NOMO-1 treated with DMSO at 0.1 percent for 48 hours (cell line): ENCODE measurements around the gene KLHL42.
"Not testable (repeated sequence)": the region's sequence is repeated elsewhere in the genome, so short reads cannot be mapped to it uniquely, and the experiment has no call there.

Experiments
- DNase-seq: peaks from one replicate; lab custom pipeline; 2025; ENCODE audit not compliant: unreplicated experiment; lab: John Stamatoyannopoulos, UW

KLHL42 gene, protein sequence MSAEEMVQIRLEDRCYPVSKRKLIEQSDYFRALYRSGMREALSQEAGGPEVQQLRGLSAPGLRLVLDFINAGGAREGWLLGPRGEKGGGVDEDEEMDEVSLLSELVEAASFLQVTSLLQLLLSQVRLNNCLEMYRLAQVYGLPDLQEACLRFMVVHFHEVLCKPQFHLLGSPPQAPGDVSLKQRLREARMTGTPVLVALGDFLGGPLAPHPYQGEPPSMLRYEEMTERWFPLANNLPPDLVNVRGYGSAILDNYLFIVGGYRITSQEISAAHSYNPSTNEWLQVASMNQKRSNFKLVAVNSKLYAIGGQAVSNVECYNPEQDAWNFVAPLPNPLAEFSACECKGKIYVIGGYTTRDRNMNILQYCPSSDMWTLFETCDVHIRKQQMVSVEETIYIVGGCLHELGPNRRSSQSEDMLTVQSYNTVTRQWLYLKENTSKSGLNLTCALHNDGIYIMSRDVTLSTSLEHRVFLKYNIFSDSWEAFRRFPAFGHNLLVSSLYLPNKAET

DNA sequence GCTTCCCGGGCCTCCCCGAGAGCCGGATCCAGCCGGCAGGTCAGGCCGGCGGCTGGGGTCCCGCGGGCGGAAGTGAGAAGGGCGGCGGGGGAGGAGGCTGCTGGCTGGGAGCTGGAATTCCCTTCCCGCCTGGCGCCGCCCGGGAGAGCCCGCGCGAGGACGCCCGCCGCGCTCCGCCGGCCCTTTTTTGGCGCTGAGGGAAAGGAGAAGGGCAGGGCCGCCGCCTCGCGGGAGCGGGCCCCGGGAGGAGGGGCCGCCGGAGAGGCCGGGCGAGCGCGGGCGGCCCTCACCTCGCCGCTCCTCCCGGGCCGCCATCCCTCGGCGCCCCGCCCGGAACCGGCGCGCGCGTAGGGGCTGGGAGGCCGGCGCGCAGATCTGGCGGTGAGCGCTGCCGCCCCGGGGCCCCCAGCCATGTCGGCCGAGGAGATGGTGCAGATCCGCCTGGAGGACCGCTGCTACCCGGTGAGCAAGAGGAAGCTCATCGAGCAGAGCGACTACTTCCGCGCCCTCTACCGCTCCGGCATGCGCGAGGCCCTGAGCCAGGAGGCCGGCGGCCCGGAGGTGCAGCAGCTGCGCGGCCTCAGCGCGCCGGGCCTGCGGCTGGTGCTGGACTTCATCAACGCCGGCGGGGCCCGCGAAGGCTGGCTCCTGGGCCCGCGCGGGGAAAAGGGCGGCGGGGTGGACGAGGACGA, at the start of gene KLHL42, which contains the start of gene MANSC4:
Gene KLHL42 (plus strand): TSS at position 314 of the 692 bp plus-strand sequence. CDS start 98 bp downstream, at position 412.
Gene MANSC4 (minus strand): TSS at position 317 of the 692 bp plus-strand sequence. CDS start 8,960 bp downstream, outside the sequence.
- DNase-seq: peak; percentile 68

DNA sequence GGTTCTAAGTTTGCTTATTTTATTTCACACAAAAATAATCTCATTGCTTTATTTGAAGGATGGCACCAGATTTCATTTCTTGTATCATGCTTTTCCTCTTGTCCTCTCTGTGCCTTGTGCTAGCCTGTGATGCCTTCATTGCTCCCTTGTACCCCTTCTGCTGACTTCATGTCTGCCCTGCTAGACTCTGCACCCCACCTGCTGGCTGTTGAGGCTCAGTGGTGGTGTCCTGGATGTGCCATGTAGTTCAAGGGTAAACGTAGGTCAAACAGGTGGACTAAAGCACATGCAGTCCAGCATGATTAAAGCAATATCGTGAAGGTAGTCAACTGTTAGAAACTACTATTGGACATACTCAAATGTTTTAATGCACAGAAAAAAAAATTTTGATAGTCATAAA, 47.8 kb upstream of the KLHL42 start:
- no peak for DNase-seq

DNA sequence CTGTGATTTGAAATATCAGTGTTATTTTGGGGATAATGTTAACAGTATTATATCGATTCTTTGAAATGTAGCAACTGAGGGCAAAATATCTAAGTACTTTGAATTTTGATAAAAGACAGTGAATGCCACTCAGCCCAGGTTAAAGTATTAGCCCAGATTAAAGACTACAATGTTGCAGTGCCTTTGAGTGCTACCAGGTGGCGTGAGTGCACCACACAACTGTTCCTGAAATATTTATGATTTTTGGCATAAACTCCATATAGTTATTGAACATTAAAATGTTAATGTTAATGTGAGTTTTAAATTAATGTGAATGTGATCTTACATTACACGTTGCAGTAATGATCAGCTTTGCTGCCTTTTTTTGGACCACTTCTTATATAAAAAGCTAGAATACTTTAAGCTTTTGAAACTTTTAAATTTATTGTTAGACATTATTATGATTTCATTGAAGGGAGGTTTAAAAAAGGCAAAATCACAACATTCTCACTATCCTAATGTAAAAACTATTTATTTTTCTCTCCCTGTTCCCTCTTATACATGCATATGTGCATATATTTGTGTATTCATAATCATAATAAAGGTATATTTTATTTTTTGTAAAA, 46.9 kb upstream of the KLHL42 start:
- peak; percentile 46 for DNase-seq

DNA sequence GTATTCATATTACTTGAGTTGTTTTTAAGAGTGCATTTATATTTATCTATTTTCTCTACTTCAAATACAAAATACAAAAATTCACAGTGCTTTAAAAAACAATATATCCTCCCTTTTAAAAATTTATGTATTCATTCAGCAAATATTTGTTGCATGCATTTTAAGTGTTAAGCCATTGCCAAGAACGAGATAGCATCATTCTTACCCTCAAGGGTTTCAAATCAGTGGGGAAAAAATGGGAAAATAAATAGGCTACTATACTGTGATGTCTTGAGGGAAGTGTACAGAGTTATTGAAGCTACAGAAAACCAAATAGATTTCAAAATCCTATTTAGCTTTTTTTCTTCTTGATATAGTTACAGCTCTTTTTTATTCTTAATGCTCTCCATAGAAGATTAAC, 46.2 kb upstream of the KLHL42 start:
- no peak for DNase-seq

DNA sequence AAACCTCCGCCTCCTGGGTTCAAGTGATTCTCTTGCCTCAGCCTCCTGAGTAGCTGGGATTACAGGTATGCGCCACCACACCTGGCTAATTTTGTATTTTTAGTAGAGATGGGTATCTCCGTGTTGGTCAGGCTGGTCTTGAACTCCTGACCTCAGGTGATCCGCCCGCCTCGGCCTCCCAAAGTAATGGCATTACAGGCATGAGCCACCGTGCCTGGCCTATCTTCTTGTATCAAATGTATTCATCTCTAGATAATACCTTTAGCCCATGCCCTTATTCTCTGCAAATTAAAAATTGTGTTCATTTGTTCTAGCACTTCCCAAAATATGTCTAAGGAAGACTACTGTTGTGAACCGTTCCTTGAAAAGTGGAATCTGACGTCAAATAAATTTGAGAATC, 45.7 kb upstream of the KLHL42 start:
- DNase-seq: not testable (repeated sequence)

DNA sequence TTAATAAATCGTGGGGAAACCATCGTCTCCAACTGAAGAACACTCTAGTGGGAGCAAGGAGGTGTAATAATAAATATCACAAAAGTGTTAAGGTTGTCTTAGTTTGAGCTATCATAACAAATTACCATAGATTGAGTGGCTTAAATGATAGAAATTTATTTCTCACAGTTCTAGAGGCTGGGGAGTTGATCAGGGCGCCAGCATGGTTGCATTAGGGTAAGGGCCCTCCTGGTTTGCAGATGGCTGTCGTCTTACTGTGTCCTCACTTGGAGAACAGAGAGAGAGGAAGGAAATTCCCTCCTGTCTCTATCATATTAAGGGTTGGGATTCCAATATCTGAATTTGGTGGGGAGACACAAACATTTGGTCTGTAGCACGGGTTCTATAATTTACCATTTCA, 36.4 kb upstream of the KLHL42 start:
- no peak for DNase-seq

DNA sequence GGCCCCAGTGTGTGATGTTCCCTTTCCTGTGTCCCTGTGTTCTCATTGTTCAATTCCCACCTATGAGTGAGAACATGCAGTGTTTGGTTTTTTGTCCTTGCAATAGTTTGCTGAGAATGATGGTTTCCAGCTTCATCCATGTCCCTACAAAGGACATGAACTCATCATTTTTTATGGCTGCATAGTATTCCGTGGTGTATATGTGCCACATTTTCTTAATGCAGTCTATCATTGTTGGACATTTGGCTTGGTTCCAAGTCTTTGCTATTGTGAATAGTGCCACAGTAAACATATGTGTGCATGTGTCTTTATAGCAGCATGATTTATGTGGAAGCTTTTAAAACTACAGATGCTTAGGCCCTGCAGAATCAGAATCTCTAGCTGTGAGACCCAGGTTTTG, 34.3 kb upstream of the KLHL42 start:
- DNase-seq: not testable (repeated sequence)

DNA sequence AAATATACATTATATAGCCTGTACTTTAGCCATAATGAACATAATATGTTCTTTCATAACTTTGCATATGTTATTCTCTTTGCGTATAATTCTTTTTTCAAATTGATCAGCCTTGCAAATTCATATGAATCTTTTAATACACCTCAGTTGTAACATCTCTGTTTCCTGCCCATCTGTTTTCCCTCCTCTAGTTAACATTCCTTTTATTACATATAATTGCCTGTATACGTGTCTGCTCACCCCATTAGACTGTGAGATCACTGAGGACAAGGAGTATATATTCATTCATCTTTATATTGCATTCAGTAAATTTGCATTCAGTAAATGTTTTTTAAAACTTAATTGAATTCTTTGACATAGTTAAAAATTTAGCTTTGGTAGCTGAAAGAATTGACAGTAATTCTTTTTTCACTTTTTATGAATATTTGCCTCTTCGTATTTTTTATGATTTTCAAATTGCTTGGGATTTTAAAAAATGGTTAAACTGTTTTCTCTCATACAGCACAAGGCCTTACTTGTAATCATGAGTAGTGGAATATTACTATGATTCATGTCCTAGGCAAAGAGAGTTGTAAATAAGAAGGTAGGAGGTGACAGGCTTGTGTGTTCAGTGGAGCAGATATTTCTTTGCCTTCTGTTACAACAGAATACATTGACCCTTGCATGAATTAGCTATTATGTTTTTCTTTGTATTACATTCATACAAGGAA, 32.8 kb upstream of the KLHL42 start:
- no peak for DNase-seq

DNA sequence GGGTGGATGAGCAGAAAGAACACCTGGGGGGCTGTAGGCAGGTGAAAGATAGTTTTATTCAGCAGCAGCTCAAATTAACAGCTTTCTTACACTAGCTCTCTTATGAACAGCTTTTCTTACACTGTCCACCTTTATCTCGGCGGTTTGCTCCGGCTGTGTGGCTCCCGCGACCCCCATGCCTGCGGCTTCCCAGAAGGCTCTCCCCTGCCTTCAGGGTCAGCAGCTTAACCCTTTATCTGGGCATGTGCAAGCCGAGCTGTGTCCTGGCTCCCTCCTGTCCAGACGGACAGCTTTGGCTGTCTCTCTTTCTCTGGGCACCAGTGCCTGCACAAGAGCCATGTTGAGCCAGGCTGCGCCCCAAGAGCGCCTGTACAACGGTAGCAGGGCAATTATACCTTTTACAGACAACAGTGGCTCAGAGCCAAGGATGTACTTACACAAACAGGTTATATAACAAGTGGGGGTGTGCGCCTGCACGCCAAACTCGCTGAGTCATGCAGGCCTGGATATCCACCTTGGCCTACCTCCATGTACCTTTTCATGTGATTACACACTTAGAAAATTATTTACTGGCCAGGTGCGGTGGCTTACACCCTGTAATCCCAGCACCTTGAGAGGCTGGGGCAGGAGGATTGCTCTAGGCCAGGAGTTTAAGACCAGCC, 28.5 kb upstream of the KLHL42 start:
- no peak for DNase-seq

DNA sequence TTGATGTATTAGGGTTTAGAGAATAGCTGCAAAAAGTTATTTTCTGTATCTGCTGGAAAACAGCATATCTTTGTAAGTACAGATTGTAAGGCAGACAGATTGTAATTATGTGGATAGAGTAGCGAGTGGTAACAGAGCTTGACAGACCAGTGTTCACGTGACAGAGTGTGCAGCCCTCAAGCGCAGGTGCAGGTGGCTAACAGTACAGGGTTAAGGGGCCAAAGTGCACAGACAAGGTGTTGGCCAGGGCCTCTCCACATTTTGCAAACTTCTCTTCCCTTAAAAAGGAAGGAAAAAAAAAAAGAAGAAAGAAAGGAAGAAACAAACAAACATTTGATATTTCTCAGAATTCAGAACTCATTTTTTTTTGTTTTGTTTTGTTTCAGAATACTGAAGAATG, 25.2 kb upstream of the KLHL42 start:
- DNase-seq: no peak

DNA sequence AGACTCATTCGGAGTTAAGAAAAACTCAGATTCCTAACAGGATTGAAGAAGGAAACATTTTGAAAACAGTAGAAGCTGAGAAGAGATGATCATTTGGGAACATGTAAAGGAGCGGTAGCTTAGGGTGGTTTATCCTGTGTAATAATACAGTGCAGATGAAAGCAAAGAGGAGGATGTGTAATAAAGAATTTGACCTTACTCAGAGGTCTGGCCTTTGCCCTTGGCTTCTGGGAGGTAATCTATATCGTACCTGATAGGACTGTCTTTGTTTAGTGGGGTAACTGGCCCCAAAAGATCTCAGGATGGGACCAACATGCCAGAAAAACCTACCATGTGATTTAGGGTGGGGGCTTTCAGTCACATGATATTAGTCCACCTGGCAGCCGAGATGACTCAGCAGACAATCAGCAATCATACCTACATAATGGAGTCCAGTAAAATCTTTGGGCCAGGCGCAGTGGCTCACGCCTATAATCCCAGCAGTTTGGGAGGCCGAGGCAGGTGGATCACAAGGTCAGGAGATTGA, 23.3 kb upstream of the KLHL42 start:
- DNase-seq: no peak

DNA sequence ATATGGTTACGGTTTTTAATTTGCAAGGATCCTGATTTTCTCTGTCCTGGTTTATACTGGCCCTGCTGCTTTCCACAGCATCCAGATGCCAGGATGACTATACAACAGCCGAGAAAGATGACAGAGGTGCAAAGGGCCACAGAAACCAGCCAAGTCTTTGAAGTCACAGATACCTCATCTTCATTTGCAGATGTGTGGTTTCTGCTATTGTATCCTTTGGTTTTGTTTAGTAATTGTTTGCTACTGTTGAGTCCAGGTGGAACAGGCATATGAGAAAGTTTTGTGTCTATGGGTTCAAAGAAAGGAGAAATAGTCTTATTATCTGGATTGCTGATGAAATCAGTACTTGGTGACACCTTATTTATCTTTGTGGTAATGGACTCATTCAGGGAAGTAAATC, 17.3 kb upstream of the KLHL42 start:
- no peak for DNase-seq

DNA sequence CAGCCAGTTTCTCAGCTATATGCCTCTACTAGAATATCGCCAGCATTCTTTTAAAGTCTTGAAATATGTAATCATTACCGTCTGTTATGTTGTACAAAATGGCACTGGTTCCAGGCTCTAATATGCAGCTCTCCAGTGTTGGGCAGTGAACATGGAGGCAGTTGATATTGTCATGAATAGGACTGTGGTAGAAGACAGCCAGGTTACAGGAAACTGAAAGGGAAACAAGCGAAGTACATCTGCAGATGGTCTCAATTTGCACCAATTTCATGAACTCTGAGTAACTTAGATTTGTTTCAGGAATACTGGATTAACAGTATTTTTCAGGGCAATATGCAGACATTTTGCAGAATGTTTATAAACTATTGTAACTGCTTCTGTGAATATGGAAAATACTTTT, 13.4 kb upstream of the KLHL42 start:
- no peak for DNase-seq

DNA sequence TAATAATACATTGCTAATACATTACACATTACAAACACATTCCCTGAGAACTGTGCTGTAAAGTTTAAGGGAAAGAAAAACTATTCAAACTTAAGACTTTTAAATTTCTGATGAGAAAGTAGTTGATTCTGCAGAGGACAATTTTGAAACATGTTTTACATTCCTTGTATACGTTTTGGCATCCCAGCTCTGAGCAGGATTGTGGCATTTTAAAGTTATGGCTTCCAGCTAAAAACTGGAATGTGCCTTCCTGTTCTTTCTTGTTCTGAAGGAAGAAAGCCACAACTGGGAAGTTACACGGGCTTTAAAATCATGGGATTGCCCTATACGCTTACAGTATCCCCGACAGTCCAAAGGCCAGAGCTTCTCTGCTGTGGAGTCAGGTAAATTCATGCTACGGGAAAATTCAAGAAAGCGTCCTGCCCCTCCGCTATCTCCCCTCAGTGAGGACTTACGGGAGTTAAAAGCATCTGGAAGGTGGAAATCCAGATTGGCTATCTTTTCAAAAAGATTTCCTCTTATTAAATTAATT, 10.8 kb upstream of the KLHL42 start:
- DNase-seq: no peak

DNA sequence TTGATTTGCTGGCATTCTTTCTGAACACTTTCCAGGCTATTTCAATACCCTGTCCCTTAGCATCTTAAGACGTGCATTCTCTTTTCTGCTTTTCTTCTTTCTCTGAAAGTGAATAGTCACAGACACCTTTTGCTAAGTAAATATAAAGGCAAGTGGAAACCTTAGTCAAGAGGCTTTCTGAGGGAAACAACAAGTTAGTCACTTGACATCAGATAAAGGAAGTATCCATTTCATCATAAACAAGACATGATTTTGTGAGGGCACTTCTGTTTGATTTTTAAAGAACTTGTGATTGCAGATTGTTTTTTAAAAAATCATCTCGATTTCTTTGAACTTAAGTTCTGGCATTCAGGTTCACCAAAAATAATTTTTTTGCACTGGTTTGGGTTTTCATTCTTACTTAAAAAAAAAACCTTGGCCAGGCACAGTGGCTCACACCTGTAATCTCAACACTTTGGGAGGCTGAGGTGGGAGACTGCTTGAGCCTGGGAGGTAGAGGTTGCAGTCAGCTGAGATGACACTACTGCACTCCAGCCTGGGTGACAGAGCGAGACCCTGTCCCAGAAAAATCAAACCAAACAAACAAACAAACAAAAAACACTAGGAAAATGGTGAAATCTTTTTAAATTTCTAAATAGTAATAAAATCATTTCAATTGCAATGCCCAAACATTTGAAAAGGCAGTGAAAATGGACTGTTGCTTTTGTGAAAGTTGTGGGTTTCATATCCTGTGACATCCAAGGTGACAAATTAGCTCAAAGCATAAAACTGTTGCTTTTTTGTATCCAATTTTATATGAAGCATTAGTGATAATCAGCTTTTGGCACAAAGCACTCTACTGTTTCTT, 8.3 kb upstream of the KLHL42 start:
- DNase-seq: peak; percentile 38

DNA sequence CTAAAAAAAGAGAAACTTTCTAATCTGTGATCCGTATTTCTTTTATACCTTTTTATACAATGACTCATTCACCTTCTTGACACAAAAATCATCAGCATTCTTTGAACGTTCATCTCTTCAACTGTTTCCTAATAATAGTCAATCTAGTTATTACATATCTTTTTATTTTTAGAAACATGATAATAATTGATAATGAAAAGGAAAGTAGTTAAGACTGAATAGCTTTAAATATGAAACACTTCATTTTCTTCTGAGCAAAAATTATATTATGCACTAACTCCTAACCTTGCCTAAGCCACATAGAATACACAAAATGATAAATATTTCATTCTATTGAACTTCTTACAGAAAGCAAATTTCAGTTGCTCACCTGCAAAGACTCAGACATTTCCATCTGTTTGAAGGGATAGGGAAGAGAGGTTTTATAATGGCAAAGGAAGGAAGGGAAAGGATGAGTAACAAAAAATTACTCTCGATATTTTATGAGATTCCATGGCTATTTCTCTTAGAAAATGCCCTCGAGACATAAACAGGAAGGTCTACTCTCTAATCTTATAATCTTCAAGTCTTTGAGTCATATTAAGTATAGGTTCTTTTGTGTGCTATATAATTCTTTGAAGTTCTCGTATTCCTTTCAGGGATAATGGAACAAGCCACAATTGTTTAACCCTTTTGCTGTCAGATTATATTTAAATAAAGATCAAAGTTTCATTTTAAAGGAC, 7.5 kb upstream of the KLHL42 start:
- no peak for DNase-seq

DNA sequence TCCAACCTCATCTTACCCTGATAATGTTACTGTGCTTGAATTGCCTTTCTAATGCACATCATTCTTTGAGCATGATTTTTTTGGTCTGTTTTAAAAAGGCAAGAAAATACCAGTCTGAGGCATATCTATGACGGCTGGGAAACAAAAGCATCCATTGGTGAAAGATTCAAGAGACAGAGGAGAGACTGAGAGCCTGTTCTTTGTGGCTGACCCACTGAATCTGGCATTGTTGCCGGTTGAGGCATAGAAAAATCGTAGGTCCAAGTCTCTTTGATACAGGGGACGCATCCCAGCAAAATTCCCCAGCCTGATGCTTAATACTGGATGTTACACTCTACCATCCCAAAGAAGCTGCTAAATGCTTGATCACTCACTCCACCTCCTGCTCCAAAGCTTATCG, 2.9 kb upstream of the KLHL42 start:
- no peak for DNase-seq

DNA sequence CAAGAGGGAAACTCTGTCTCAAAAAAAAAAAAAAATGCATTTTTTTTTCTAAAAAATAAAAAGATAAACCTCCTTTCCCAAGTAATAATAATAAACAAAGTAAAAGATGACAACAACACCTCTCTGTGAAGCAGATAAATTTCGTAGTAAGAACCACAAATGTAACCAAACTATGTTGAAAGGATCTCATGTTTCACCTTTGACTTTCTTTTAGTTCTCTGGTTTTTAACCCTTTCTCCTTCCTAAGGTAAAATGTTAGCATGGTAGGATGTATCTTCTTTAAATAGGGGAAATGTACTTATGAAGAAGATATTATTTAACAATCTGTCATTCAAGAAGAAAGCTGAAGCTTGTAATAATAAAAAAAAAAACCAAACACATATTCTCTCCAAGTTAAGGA, 1.8 kb upstream of the KLHL42 start:
- no peak for DNase-seq
